Endothelial cell of umbilical vein (primary cell): Measurements from ENCODE around the gene SNCB. TPM values are rescaled to one million over a fixed set of nuclear protein-coding genes. Genes with fewer than 3 reads are reported as not detected.
A peak's percentile ranks its signal among the peaks of the same experiment; 100 is the strongest.

ENCODE experiments used
- BruUV-seq: library from RNA; stranded (reverse); fragments of 400-500 nt; replicated peaks from 2 replicates; lab custom pipeline; 2021; lab: Mats Ljungman, UMichigan
- CTCF ChIA-PET: fragments of 300-600, 350-600 bp; sonication (Branson Sonifier 250); formaldehyde crosslinking; loops from one replicate; lab custom pipeline; 2021; ENCODE audit warnings: antibody characterized with exemption, inconsistent platforms; lab: Charles Lee
- POLR2A ChIA-PET: fragments of 300-600, 350-600 bp; sonication (Branson Sonifier 250); formaldehyde crosslinking; loops from one replicate; lab custom pipeline; 2021; ENCODE audit warnings: antibody characterized with exemption, inconsistent platforms; lab: Charles Lee
- DNase-seq: peaks from one replicate; pipeline ENCODE4 v3.0.0-alpha.2; 2011; ENCODE audit warnings: low read depth, low spot score
- FAIRE-seq: peaks from 2 replicates; lab custom pipeline; 2011; peaks lifted over from hg19 to GRCh38; lab: Jason Lieb, UNC
- H2AFZ ChIP-seq: 2 replicates; pipeline ENCODE4 v1.6.0; 2012; ENCODE audit warnings: low read depth, low read length, control low read depth, inconsistent platforms
- H3K27ac ChIP-seq: 2 replicates; pipeline ENCODE4 v1.5.1; 2011; ENCODE audit warnings: low read depth, mild to moderate bottlenecking, control low read depth, low read length, moderate library complexity; ENCODE audit not compliant: insufficient read depth
- H3K27me3 ChIP-seq, 2 experiments: 2 replicates each; pipeline versions ENCODE4 v1.6.0 to v1.6.1; 2011; ENCODE audit warnings: low read length in 2 of 2, mixed read lengths in 1 of 2; ENCODE audit not compliant: control insufficient read depth in 2 of 2, insufficient read depth in 2 of 2
- H3K36me3 ChIP-seq, 2 experiments: 2 replicates in 1 of 2; 3 replicates in 1 of 2; pipeline ENCODE4 v1.5.1; 2011; ENCODE audit warnings: low read length in 2 of 2, mild to moderate bottlenecking in 1 of 2, moderate library complexity in 1 of 2; ENCODE audit not compliant: control insufficient read depth in 2 of 2, insufficient read depth in 2 of 2; ENCODE audit errors: extremely low read depth in 1 of 2
- H3K4me1 ChIP-seq: 3 replicates; pipeline ENCODE4 v1.5.1; 2011; ENCODE audit warnings: mild to moderate bottlenecking, low read length; ENCODE audit not compliant: control insufficient read depth, insufficient read depth; ENCODE audit errors: extremely low read depth
- H3K4me2 ChIP-seq: 2 replicates; pipeline ENCODE4 v1.6.1; 2011; ENCODE audit warnings: low read length, control low read depth, mixed read lengths; ENCODE audit not compliant: insufficient read depth
- H3K4me3 ChIP-seq, 3 experiments: fragments of 200-600 bp in 1 of 3; sonication (generic), shearing (Covaris generic) in 1 of 3; replicated peaks in 1 of 3; 2 replicates each; pipeline ENCODE4 v1.5.1; 2011 to 2016; ENCODE audit warnings: control low read depth in 3 of 3, low read length in 3 of 3, mild to moderate bottlenecking in 2 of 3, inconsistent platforms in 1 of 3, low read depth in 1 of 3, moderate library complexity in 1 of 3; ENCODE audit not compliant: insufficient read depth in 1 of 3
- H3K79me2 ChIP-seq: 2 replicates; pipeline ENCODE4 v1.6.0; 2012; ENCODE audit warnings: low read length, inconsistent platforms; ENCODE audit not compliant: control insufficient read depth, insufficient read depth
- H3K9ac ChIP-seq: replicated peaks from 2 replicates; pipeline ENCODE3; 2011; ENCODE audit warnings: low read length, control low read depth; ENCODE audit not compliant: insufficient read depth; ENCODE audit errors: extremely low read depth
- H3K9me1 ChIP-seq: replicated peaks from 3 replicates; pipeline ENCODE4 v1.6.0; 2011; ENCODE audit warnings: mild to moderate bottlenecking, low read length; ENCODE audit not compliant: control insufficient read depth, insufficient read depth; ENCODE audit errors: extremely low read depth
- H3K9me3 ChIP-seq: replicated peaks from 2 replicates; pipeline ENCODE4 v1.5.1; 2012; ENCODE audit warnings: low read length, inconsistent platforms; ENCODE audit not compliant: control insufficient read depth, insufficient read depth
- H4K20me1 ChIP-seq: replicated peaks from 2 replicates; pipeline ENCODE3; 2011; ENCODE audit warnings: mild to moderate bottlenecking, low read length; ENCODE audit not compliant: control insufficient read depth, insufficient read depth; ENCODE audit errors: extremely low read depth
- EZH2 ChIP-seq: IDR thresholded peaks from 2 replicates; pipeline ENCODE4 v1.6.1; 2012; ENCODE audit warnings: borderline replicate concordance, low read depth, mild to moderate bottlenecking, moderate library complexity, low read length, inconsistent platforms; ENCODE audit not compliant: severe bottlenecking
- FOS ChIP-seq: IDR thresholded peaks from 2 replicates; pipeline ENCODE4 v1.6.1; 2011; ENCODE audit warnings: mild to moderate bottlenecking, low read length, moderate library complexity, borderline replicate concordance; ENCODE audit not compliant: insufficient read depth
- GATA2 ChIP-seq: IDR thresholded peaks from 2 replicates; pipeline ENCODE4 v1.7.0; 2011; ENCODE audit warnings: low read depth, mild to moderate bottlenecking, moderate library complexity, mixed read lengths, low read length; ENCODE audit not compliant: insufficient read length, insufficient read depth
- JUN ChIP-seq: IDR thresholded peaks from 2 replicates; pipeline ENCODE4 v1.6.1; 2011; ENCODE audit warnings: borderline replicate concordance, low read depth; ENCODE audit not compliant: insufficient read length, insufficient read depth
- MYC ChIP-seq: IDR thresholded peaks from one replicate; pipeline ENCODE4 v1.6.1; 2011; ENCODE audit warnings: mild to moderate bottlenecking, low read depth, low read length
- POLR2A ChIP-seq: IDR thresholded peaks from 2 replicates; pipeline ENCODE4 v1.6.1; 2012; ENCODE audit warnings: low read depth, mild to moderate bottlenecking, control low read depth, low read length
- POLR2AphosphoS5 ChIP-seq: IDR thresholded peaks from 2 replicates; pipeline ENCODE4 v1.6.1; 2012; ENCODE audit warnings: low read depth, mild to moderate bottlenecking, control low read depth, low read length, moderate library complexity; ENCODE audit not compliant: insufficient read depth
- dilution Hi-C: fragments of 300-500 bp; cut with MboI; formaldehyde crosslinking; loops from one replicate; pipeline ENCODE4 v1.15.0; 2019; ENCODE audit warnings: low sequenced_read_pairs; ENCODE audit not compliant: extremely low pct_ligation_motif_present
- intact Hi-C: fragments of 100-400 bp; cut with micrococcal nuclease; formaldehyde crosslinking; loops from one replicate; pipeline ENCODE4 v1.10.0; 2022
- polyA plus RNA-seq, 4 experiments: library from polyadenylated mRNA; depleted of rRNA in 3 of 4; stranded (reverse) in 3 of 4; unstranded in 1 of 4; fragments of >200 nt; gene quantifications; 2 replicates each; pipeline versions ENCODE4 v1.2.1 to v1.2.3, GENCODE V29; 2011 to 2012; ENCODE audit warnings: missing spikeins in 1 of 4
- total RNA-seq: library from RNA; stranded (reverse); gene quantifications from 2 replicates; pipeline ENCODE4 v1.2.3, GENCODE V29; 2021
- TF ChIP-seq, protein P1 (sequence below): IDR thresholded peaks from 2 replicates; pipeline ENCODE4 v1.6.1; 2011; ENCODE audit not compliant: insufficient read depth, insufficient read length
- TF ChIP-seq, protein P2 (sequence below), 2 donors: IDR thresholded peaks; 1 replicate in 1 of 2; 2 replicates in 1 of 2; pipeline ENCODE4 v1.5.1; 2011; ENCODE audit warnings: low read length in 2 of 2, mild to moderate bottlenecking in 2 of 2, moderate library complexity in 2 of 2, control low read depth in 1 of 2, inconsistent platforms in 1 of 2, low read depth in 1 of 2; ENCODE audit not compliant: insufficient read depth in 1 of 2; ENCODE audit errors: extremely low read depth in 1 of 2

Gene SNCB
- total and polyA plus RNA-seq, 2 donors (not counting 3 experiments of a cell fraction or from before 2014, with no cell fraction given): 0.08 TPM; not detected in 1

DNA sequence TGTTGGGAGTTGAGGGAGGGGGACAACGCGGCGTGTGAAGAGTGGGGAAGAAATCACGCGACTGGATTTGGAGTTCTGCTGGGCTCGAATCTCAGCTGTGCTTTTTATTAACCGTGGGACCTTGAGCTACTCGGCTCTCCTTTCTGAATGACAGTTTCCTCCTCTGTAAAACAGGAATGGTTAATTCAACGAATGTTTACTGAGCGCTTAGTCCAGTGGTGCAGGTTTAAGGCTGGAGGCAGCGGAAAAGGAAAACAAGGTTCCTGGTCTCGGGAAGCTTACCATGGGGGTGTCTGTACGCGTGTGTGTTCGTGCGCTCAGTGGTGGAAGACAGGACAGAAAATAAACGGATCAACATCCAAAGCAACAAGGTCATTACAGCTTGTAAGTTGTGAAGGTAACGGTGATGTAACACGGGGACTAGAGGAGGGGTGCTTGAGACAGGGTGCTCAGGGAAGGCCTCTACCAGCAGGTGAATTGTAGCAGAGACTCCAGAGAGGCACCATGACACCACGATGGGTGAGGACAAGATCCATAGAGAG, 418 bp upstream of the SNCB start:
- no peak overlapping the region for H2AFZ ChIP-seq

More for the DNA sequence above, 418 bp upstream of the SNCB start:
- H3K79me2 ChIP-seq: no peaks in the 10 kb centered on the region
- H3K27me3 ChIP-seq: peaks cover 61 to 67% of the 10 kb centered on the region in 2 experiments
- DNase-seq: no peak
- H3K4me2 ChIP-seq: peak overlapping the region; percentile 26
- TF ChIP-seq POLR2A: no peak
- no peak for TF ChIP-seq FOS
- TF ChIP-seq, protein P1, sequence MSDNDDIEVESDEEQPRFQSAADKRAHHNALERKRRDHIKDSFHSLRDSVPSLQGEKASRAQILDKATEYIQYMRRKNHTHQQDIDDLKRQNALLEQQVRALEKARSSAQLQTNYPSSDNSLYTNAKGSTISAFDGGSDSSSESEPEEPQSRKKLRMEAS: no peak
- TF ChIP-seq MYC: no peak
- TF ChIP-seq EZH2: no peak
- TF ChIP-seq POLR2AphosphoS5: no peak
- TF ChIP-seq GATA2: no peak
- TF ChIP-seq, protein P2, sequence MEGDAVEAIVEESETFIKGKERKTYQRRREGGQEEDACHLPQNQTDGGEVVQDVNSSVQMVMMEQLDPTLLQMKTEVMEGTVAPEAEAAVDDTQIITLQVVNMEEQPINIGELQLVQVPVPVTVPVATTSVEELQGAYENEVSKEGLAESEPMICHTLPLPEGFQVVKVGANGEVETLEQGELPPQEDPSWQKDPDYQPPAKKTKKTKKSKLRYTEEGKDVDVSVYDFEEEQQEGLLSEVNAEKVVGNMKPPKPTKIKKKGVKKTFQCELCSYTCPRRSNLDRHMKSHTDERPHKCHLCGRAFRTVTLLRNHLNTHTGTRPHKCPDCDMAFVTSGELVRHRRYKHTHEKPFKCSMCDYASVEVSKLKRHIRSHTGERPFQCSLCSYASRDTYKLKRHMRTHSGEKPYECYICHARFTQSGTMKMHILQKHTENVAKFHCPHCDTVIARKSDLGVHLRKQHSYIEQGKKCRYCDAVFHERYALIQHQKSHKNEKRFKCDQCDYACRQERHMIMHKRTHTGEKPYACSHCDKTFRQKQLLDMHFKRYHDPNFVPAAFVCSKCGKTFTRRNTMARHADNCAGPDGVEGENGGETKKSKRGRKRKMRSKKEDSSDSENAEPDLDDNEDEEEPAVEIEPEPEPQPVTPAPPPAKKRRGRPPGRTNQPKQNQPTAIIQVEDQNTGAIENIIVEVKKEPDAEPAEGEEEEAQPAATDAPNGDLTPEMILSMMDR (IDR thresholded peaks at IDR 0.05; ENCODE audit: extremely low read depth in 1 of 2, insufficient read depth in 1 of 2, low read depth in 1 of 2, low read length in 2 of 2): no peak
- no peak for TF ChIP-seq JUN
- FAIRE-seq: peak; percentile 37
- H3K9me3 ChIP-seq: no peaks in the 10 kb centered on the region
- POLR2A ChIA-PET: no interaction called here
- no peaks in the 10 kb centered on the region for H4K20me1 ChIP-seq
- no peaks in the 10 kb centered on the region for H3K4me1 ChIP-seq
- intact Hi-C loops (loop anchor here (1.0 kb wide), 2 partner anchors 10 to 16 kb away; no protein-coding TSS in a partner anchor), dilution Hi-C loops (no loop called here)
- H3K4me3 ChIP-seq: peak overlapping the region in 2 of 3 experiments; percentile 1 to 18
- H3K9ac ChIP-seq: no peak overlapping the region
- CTCF ChIA-PET: interaction anchor here (1.0 to 2.9 kb wide), 7 partner anchors 9 to 214 kb away, joined by 3 to 14 read pairs (median 9); partner anchors contain the start of gene TSPAN17
- BruUV-seq: no TSS peak
- no peaks in the 10 kb centered on the region for H3K9me1 ChIP-seq
- no peaks in the 10 kb centered on the region for H3K36me3 ChIP-seq
- no peak overlapping the region for H3K27ac ChIP-seq
